ENCODE data around the gene CREBBP. TPM values are rescaled to one million over a fixed set of nuclear protein-coding genes. Genes with fewer than 3 reads are reported as not detected.

Gene CREBBP
- total and polyA plus RNA-seq, 9 of the 15 experiments (the other 6 are each of a cell fraction or from before 2014, with no cell fraction given): 0.70 to 24.8 (median 5.6) TPM

DNA sequence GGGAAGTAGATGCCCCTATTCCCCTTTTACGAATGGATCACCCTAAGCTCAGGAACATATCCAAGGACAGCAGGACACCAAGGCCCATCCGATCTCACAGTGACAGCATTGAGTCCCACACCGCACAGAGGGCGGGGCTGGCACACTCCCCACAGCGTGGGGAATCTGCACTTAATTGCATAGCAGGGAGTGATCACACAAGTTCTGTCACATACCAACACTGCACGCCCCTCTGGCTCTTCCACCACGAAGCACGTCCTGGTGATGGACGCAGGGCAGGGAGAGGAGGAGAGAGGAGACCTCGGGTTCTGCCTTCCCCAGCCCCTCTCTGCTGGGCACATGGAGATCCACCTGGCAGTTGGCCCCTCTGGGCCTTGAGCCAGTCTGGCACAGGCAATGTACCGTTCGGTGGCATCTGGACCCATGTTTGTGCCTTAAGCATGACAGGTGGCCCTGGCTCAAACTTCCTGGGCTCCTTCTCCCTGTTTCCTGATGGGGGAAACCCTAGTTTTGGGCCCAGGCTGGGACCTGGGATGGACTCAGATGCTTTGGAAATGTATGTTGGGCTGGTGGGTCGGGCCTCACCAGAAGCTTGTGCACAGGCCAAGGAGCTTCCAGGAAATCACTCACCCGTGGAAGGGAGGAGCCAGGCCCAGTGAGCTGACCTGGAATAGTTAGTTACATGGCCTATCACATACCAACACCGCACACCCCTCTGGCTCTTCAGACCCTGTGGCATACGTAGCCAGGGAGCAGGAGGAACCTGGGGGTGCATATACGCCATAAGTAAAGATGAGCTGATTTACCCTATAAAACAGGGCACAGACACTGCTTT is 35.1 kb upstream of the CREBBP start (continued):
- TF ChIP-seq, protein P1, sequence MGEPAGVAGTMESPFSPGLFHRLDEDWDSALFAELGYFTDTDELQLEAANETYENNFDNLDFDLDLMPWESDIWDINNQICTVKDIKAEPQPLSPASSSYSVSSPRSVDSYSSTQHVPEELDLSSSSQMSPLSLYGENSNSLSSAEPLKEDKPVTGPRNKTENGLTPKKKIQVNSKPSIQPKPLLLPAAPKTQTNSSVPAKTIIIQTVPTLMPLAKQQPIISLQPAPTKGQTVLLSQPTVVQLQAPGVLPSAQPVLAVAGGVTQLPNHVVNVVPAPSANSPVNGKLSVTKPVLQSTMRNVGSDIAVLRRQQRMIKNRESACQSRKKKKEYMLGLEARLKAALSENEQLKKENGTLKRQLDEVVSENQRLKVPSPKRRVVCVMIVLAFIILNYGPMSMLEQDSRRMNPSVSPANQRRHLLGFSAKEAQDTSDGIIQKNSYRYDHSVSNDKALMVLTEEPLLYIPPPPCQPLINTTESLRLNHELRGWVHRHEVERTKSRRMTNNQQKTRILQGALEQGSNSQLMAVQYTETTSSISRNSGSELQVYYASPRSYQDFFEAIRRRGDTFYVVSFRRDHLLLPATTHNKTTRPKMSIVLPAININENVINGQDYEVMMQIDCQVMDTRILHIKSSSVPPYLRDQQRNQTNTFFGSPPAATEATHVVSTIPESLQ (CRISPR knock-in tag; IDR thresholded peaks at IDR 0.05): no peak
- TF ChIP-seq TAF1 (IDR thresholded peaks at IDR 0.05; ENCODE audit: control insufficient read depth, extremely low read depth, insufficient read depth, low read length, severe bottlenecking) (no peak), TEAD1 (CRISPR knock-in tag; IDR thresholded peaks at IDR 0.05) (no peak), SAP30 (IDR thresholded peaks at IDR 0.05; ENCODE audit: borderline replicate concordance, insufficient read depth, low read depth, low read length, poor library complexity, severe bottlenecking) (no peak), ZNF589 (CRISPR knock-in tag; IDR thresholded peaks at IDR 0.05; ENCODE audit: low read depth) (no peak), ZNF79 (CRISPR knock-in tag; IDR thresholded peaks at IDR 0.05; ENCODE audit: low read depth) (no peak), HCFC1 (IDR thresholded peaks at IDR 0.05; ENCODE audit: low read depth, low read length) (no peak)
- TF ChIP-seq, protein P2, sequence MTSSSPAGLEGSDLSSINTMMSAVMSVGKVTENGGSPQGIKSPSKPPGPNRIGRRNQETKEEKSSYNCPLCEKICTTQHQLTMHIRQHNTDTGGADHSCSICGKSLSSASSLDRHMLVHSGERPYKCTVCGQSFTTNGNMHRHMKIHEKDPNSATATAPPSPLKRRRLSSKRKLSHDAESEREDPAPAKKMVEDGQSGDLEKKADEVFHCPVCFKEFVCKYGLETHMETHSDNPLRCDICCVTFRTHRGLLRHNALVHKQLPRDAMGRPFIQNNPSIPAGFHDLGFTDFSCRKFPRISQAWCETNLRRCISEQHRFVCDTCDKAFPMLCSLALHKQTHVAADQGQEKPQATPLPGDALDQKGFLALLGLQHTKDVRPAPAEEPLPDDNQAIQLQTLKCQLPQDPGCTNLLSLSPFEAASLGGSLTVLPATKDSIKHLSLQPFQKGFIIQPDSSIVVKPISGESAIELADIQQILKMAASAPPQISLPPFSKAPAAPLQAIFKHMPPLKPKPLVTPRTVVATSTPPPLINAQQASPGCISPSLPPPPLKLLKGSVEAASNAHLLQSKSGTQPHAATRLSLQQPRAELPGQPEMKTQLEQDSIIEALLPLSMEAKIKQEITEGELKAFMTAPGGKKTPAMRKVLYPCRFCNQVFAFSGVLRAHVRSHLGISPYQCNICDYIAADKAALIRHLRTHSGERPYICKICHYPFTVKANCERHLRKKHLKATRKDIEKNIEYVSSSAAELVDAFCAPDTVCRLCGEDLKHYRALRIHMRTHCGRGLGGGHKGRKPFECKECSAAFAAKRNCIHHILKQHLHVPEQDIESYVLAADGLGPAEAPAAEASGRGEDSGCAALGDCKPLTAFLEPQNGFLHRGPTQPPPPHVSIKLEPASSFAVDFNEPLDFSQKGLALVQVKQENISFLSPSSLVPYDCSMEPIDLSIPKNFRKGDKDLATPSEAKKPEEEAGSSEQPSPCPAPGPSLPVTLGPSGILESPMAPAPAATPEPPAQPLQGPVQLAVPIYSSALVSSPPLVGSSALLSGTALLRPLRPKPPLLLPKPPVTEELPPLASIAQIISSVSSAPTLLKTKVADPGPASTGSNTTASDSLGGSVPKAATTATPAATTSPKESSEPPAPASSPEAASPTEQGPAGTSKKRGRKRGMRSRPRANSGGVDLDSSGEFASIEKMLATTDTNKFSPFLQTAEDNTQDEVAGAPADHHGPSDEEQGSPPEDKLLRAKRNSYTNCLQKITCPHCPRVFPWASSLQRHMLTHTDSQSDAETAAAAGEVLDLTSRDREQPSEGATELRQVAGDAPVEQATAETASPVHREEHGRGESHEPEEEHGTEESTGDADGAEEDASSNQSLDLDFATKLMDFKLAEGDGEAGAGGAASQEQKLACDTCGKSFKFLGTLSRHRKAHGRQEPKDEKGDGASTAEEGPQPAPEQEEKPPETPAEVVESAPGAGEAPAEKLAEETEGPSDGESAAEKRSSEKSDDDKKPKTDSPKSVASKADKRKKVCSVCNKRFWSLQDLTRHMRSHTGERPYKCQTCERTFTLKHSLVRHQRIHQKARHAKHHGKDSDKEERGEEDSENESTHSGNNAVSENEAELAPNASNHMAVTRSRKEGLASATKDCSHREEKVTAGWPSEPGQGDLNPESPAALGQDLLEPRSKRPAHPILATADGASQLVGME (CRISPR knock-in tag; IDR thresholded peaks at IDR 0.05): no peak

All from K562 (cell line).